ENCODE measurements around the gene PPP2R5A. TPM values are rescaled to one million over a fixed set of nuclear protein-coding genes. Genes with fewer than 3 reads are reported as not detected.
"Not testable (repeated sequence)": the region's sequence is repeated elsewhere in the genome, so short reads cannot be mapped to it uniquely, and the experiment has no call there.

The PPP2R5A gene
- polyA plus RNA-seq, 1 of the 3 experiments (the other 2 are of a cell fraction): 5.4 TPM

DNA sequence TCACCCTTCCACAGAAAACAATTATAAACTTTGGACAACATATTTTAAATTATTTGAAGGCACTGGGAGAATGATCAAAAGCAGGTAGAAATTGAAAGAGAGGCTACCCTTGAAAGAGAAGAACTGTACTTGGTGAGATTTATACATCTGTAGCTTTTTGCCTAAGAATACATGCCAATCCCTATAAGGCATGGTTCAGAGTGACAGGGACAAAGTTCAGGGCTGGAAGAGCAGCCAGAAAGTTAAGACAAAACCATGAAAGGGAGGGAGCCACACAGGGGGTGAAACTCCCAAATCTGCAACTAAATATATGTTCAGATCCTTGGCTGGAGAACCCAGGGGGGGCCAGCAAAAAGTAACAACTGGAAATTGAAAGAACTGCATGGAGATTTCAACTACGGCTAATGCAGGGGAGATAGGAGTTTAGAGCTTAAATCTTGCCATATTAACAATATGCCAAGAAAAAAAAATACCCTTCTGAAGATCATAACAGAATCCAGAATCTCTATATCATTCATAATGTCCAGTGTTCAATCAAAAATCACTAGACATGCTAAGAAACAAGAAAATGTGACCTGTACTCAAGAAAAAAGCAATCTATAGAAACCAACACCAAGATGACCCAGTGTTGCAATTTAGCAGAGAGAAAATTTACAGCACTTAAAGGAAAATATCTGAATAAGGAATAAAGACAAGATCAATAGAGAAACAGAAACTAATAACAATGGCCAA, 103.9 kb downstream of the PPP2R5A start:
- no peaks in the 10 kb centered on the region for H3K27me3 ChIP-seq (ENCODE audit: insufficient read depth)
- ChIA-PET POLR2A (interaction anchor here (0.5 kb wide), 1 partner anchor 205 kb away, joined by 4 read pairs; no protein-coding TSS in a partner anchor), CTCF (interaction anchor here (1.2 to 1.6 kb wide), 2 partner anchors 21 to 67 kb away, joined by 3 to 4 read pairs; no protein-coding TSS in a partner anchor)
- no peak overlapping the region for H2AFZ ChIP-seq (ENCODE audit: low read depth)
- H3K9me3 ChIP-seq: no peaks in the 10 kb centered on the region
- no peak overlapping the region for H3K27ac ChIP-seq (ENCODE audit: low read depth in 2 of 2, low read length in 1 of 2)
- H4K20me1 ChIP-seq (ENCODE audit: insufficient read depth): no peaks in the 10 kb centered on the region
- H3F3A ChIP-seq (replicated peaks; ENCODE audit: insufficient read depth): no peaks in the 10 kb centered on the region
- H3K4me2 ChIP-seq: no peak overlapping the region
- H3K9me2 ChIP-seq: no peaks in the 10 kb centered on the region
- no peaks in the 10 kb centered on the region for H3K4me1 ChIP-seq (ENCODE audit: control insufficient read depth in 1 of 2, insufficient read depth in 2 of 2, low read depth in 1 of 2, low read length in 1 of 2)
- peaks cover 3 to 20% of the 10 kb centered on the region in 2 experiments for H3K36me3 ChIP-seq (replicated peaks in 1 of 2; ENCODE audit: control insufficient read depth in 1 of 2, insufficient read depth in 2 of 2, low read length in 1 of 2)
- WGBS (ENCODE audit: low lambda C conversion rate): 100% methylated on average over 1 of the region's 1 CpG
- no peak overlapping the region for H3K4me3 ChIP-seq (ENCODE audit: low read depth in 2 of 2, low read length in 1 of 2)
- TF ChIP-seq USF2 (IDR thresholded peaks at IDR 0.05; ENCODE audit: borderline replicate concordance, low read depth, low read length): no peak
- no peak for TF ChIP-seq FOXJ3 (CRISPR knock-in tag; IDR thresholded peaks at IDR 0.05)
- no peak for TF ChIP-seq MXI1 (IDR thresholded peaks at IDR 0.05; ENCODE audit: low read depth, low read length)
- TF ChIP-seq EP300 (IDR thresholded peaks at IDR 0.05; ENCODE audit: borderline replicate concordance in 1 of 2, low read depth in 1 of 2, low read length in 1 of 2): no peak
- TF ChIP-seq NFIC (IDR thresholded peaks at IDR 0.05; ENCODE audit: borderline replicate concordance): no peak
- TF ChIP-seq, protein P1, sequence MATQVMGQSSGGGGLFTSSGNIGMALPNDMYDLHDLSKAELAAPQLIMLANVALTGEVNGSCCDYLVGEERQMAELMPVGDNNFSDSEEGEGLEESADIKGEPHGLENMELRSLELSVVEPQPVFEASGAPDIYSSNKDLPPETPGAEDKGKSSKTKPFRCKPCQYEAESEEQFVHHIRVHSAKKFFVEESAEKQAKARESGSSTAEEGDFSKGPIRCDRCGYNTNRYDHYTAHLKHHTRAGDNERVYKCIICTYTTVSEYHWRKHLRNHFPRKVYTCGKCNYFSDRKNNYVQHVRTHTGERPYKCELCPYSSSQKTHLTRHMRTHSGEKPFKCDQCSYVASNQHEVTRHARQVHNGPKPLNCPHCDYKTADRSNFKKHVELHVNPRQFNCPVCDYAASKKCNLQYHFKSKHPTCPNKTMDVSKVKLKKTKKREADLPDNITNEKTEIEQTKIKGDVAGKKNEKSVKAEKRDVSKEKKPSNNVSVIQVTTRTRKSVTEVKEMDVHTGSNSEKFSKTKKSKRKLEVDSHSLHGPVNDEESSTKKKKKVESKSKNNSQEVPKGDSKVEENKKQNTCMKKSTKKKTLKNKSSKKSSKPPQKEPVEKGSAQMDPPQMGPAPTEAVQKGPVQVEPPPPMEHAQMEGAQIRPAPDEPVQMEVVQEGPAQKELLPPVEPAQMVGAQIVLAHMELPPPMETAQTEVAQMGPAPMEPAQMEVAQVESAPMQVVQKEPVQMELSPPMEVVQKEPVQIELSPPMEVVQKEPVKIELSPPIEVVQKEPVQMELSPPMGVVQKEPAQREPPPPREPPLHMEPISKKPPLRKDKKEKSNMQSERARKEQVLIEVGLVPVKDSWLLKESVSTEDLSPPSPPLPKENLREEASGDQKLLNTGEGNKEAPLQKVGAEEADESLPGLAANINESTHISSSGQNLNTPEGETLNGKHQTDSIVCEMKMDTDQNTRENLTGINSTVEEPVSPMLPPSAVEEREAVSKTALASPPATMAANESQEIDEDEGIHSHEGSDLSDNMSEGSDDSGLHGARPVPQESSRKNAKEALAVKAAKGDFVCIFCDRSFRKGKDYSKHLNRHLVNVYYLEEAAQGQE (IDR thresholded peaks at IDR 0.05; ENCODE audit: low read depth, low read length): no peak
- TF ChIP-seq GATA2 (CRISPR knock-in tag; IDR thresholded peaks at IDR 0.05): no peak
- TF ChIP-seq FOSL2 (IDR thresholded peaks at IDR 0.05; ENCODE audit: borderline replicate concordance, low read depth): no peak
- TF ChIP-seq YY1 (IDR thresholded peaks at IDR 0.05; ENCODE audit: low read depth): no peak
- TF ChIP-seq, protein P2, sequence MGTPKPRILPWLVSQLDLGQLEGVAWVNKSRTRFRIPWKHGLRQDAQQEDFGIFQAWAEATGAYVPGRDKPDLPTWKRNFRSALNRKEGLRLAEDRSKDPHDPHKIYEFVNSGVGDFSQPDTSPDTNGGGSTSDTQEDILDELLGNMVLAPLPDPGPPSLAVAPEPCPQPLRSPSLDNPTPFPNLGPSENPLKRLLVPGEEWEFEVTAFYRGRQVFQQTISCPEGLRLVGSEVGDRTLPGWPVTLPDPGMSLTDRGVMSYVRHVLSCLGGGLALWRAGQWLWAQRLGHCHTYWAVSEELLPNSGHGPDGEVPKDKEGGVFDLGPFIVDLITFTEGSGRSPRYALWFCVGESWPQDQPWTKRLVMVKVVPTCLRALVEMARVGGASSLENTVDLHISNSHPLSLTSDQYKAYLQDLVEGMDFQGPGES (IDR thresholded peaks at IDR 0.05; ENCODE audit: low read depth, low read length): no peak
- H3K79me2 ChIP-seq (ENCODE audit: insufficient read depth): peaks cover 7% of the 10 kb centered on the region; the same call in 1 of the 2 replicates
- no peak overlapping the region for H3K9ac ChIP-seq
- no peak for DNase-seq

DNA sequence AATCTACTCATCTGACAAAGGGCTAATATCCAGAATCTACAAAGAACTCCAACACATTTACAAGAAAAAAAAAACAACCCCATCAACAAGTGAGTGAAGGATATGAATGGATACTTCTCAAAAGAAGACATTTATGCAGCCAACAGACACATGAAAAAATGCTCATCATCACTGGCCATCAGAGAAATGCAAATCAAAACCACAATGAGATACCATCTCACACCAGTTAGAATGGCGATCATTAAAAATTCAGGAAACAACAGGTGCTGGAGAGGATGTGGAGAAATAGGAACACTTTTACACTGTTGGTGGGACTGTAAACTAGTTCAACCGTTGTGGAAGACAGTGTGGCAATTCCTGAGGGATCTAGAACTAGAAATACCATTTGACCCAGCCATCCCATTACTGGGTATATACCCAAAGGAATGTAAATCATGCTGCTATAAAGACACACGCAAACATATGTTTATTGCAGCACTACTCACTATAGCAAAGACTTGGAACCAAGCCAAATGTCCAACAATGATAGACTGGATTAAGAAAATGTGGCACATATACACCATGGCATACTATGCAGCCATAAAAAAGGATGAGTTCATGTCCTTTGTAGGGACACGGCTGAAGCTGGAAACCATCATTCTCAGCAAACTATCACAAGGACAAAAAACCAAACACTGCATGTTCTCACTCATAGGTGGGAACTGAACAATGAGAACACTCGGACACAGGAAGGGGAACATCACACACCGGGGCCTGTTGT, 110.6 kb downstream of the PPP2R5A start:
- not testable (repeated sequence) for H3F3A ChIP-seq (replicated peaks; ENCODE audit: insufficient read depth); DNase-seq
- 85% methylated on average over 6 of the region's 6 CpGs for WGBS (ENCODE audit: low lambda C conversion rate)

More for the DNA sequence above, 110.6 kb downstream of the PPP2R5A start:
- CTCF ChIA-PET; POLR2A ChIA-PET; H2AFZ ChIP-seq (ENCODE audit: low read depth); H3K27ac ChIP-seq (ENCODE audit: low read depth in 2 of 2, low read length in 1 of 2); H3K4me1 ChIP-seq (ENCODE audit: control insufficient read depth in 1 of 2, insufficient read depth in 2 of 2, low read depth in 1 of 2, low read length in 1 of 2); H3K4me2 ChIP-seq; H3K9me2 ChIP-seq; H3K27me3 ChIP-seq (ENCODE audit: insufficient read depth); H3K9ac ChIP-seq; H4K20me1 ChIP-seq (ENCODE audit: insufficient read depth); H3K4me3 ChIP-seq (ENCODE audit: low read depth in 2 of 2, low read length in 1 of 2): not testable (repeated sequence)
- peaks cover 13% of the 10 kb centered on the region; the same call in 1 of the 2 replicates for H3K9me3 ChIP-seq
- H3K36me3 ChIP-seq (replicated peaks in 1 of 2; ENCODE audit: control insufficient read depth in 1 of 2, insufficient read depth in 2 of 2, low read length in 1 of 2): peaks cover 10 to 11% of the 10 kb centered on the region in 2 experiments
- H3K79me2 ChIP-seq (ENCODE audit: insufficient read depth): peaks cover 15% of the 10 kb centered on the region
